ENCODE measurements around the gene ESRRA. TPM values are rescaled to one million over a fixed set of nuclear protein-coding genes. Genes with fewer than 3 reads are reported as not detected.
A peak's percentile ranks its signal among the peaks of the same experiment; 100 is the strongest.

The ESRRA gene
- 10 to 100 TPM; 33.6 to 48.1 TPM for total RNA-seq

GRCh38 chr11:64305075-64305690 lies at the start of gene ESRRA:
ESRRA (plus strand) TSS chr11:64305524; CDS start chr11:64307180, 1,656 bp downstream.
- ATAC-seq, result peak; percentile 74 to 83

GRCh38 chr11:64256300-64256699 lies 49.0 kb upstream of the ESRRA start:
- no peaks in the 10 kb centered on the region for H3K36me3 Mint-ChIP-seq
- no peaks in the 10 kb centered on the region for H3K9me3 Mint-ChIP-seq
- DNase-seq (ENCODE audit: low spot score in 2 of 2), result no peak

More at GRCh38 chr11:64305075-64305690, at the start of gene ESRRA:
- Mint-ChIP-seq H3K9me3 (no peaks in the 10 kb centered on the region), H3K27ac (peak within 1 kb of the TSS; percentile 97 to 99), H3K36me3 (peaks cover 9% of the 10 kb centered on the region in 2 donors)
- DNase-seq (ENCODE audit: low spot score in 2 of 2), result peak; percentile 99 to 100

GRCh38 chr11:64258356-64258755 lies 47.0 kb upstream of the ESRRA start:
- no peak for ATAC-seq
- no peak overlapping the region for H3K27ac Mint-ChIP-seq
- no peaks in the 10 kb centered on the region for H3K9me3 Mint-ChIP-seq
- no peak for DNase-seq (ENCODE audit: low spot score in 2 of 2)
- no peaks in the 10 kb centered on the region for H3K36me3 Mint-ChIP-seq

More at GRCh38 chr11:64256300-64256699, 49.0 kb upstream of the ESRRA start:
- ATAC-seq, result no peak
- no peak overlapping the region for H3K27ac Mint-ChIP-seq

- Mint-ChIP-seq H3K27ac (peak overlapping the region; percentile 14 to 47), H3K9me3 (no peaks in the 10 kb centered on the region), H3K36me3 (no peaks in the 10 kb centered on the region)
- ATAC-seq (no peak), DNase-seq (ENCODE audit: low spot score in 2 of 2) (no peak)
Measured at GRCh38 chr11:64258946-64259532, 46.3 kb upstream of the ESRRA start.

GRCh38 chr11:64259533-64260067 lies 45.7 kb upstream of the ESRRA start:
- ATAC-seq (peak in 1 of 2 donors; percentile 69), DNase-seq (ENCODE audit: low spot score in 2 of 2) (no peak)
- Mint-ChIP-seq H3K9me3 (no peaks in the 10 kb centered on the region), H3K27ac (peak overlapping the region; percentile 14 to 47), H3K36me3 (no peaks in the 10 kb centered on the region)

- DNase-seq (ENCODE audit: low spot score in 2 of 2), result no peak
- no peaks in the 10 kb centered on the region for H3K36me3 Mint-ChIP-seq
- peak overlapping the region in 1 of 2 donors; percentile 14 for H3K27ac Mint-ChIP-seq
- ATAC-seq, result peak in 1 of 2 donors; percentile 52
- H3K9me3 Mint-ChIP-seq, result no peaks in the 10 kb centered on the region
Measured at GRCh38 chr11:64260147-64260708, 45.1 kb upstream of the ESRRA start.

GRCh38 chr11:64261556-64262080 lies 43.7 kb upstream of the ESRRA start:
- no peaks in the 10 kb centered on the region for H3K9me3 Mint-ChIP-seq
- no peak for ATAC-seq
- no peaks in the 10 kb centered on the region for H3K36me3 Mint-ChIP-seq
- DNase-seq (ENCODE audit: low spot score in 2 of 2), result no peak
- no peak overlapping the region for H3K27ac Mint-ChIP-seq

GRCh38 chr11:64262271-64263002 lies 42.9 kb upstream of the ESRRA start:
- no peaks in the 10 kb centered on the region for H3K9me3 Mint-ChIP-seq
- no peaks in the 10 kb centered on the region for H3K36me3 Mint-ChIP-seq
- ATAC-seq (no peak), DNase-seq (ENCODE audit: low spot score in 2 of 2) (no peak)
- no peak overlapping the region for H3K27ac Mint-ChIP-seq

- no peak for ATAC-seq
- Mint-ChIP-seq H3K27ac (no peak overlapping the region), H3K36me3 (no peaks in the 10 kb centered on the region), H3K9me3 (no peaks in the 10 kb centered on the region)
- no peak for DNase-seq (ENCODE audit: low spot score in 2 of 2)
Measured at GRCh38 chr11:64263021-64263946, 42.0 kb upstream of the ESRRA start.

GRCh38 chr11:64263947-64264317 lies 41.4 kb upstream of the ESRRA start:
- Mint-ChIP-seq H3K9me3 (no peaks in the 10 kb centered on the region), H3K27ac (no peak overlapping the region), H3K36me3 (peaks cover 0 to 4% of the 10 kb centered on the region in 2 donors)
- ATAC-seq (no peak), DNase-seq (ENCODE audit: low spot score in 2 of 2) (no peak)

GRCh38 chr11:64264371-64264852 lies 40.9 kb upstream of the ESRRA start:
- Mint-ChIP-seq H3K36me3 (peaks cover 0 to 8% of the 10 kb centered on the region in 2 donors), H3K9me3 (no peaks in the 10 kb centered on the region), H3K27ac (no peak overlapping the region)
- no peak for DNase-seq (ENCODE audit: low spot score in 2 of 2)
- ATAC-seq, result no peak

GRCh38 chr11:64265176-64266160 lies 39.9 kb upstream of the ESRRA start:
- ATAC-seq (no peak), DNase-seq (ENCODE audit: low spot score in 2 of 2) (no peak)
- Mint-ChIP-seq H3K36me3 (peaks cover 9 to 14% of the 10 kb centered on the region in 2 donors), H3K9me3 (no peaks in the 10 kb centered on the region), H3K27ac (no peak overlapping the region)

GRCh38 chr11:64266339-64266738 lies 39.0 kb upstream of the ESRRA start:
- ATAC-seq, result no peak
- no peak overlapping the region for H3K27ac Mint-ChIP-seq

GRCh38 chr11:64267207-64267945 lies 37.9 kb upstream of the ESRRA start:
- peak overlapping the region; percentile 55 to 91 for H3K27ac Mint-ChIP-seq
- ATAC-seq (no peak), DNase-seq (ENCODE audit: low spot score in 2 of 2) (no peak)
- peaks cover 10 to 14% of the 10 kb centered on the region in 2 donors for H3K36me3 Mint-ChIP-seq
- no peaks in the 10 kb centered on the region for H3K9me3 Mint-ChIP-seq

More at GRCh38 chr11:64266339-64266738, 39.0 kb upstream of the ESRRA start:
- H3K9me3 Mint-ChIP-seq, result no peaks in the 10 kb centered on the region
- H3K36me3 Mint-ChIP-seq, result peaks cover 10 to 14% of the 10 kb centered on the region in 2 donors
- DNase-seq (ENCODE audit: low spot score in 2 of 2), result no peak

All from activated naive CD4-positive, alpha-beta T cell treated with anti-CD3 and anti-CD28 coated beads, Interleukin-2, amount 50 U/mL, for 72 hours (primary cell).